NT2/D1 (cell line): Measurements from ENCODE around the gene SPECC1L.
"Not testable (repeated sequence)": the region's sequence is repeated elsewhere in the genome, so short reads cannot be mapped to it uniquely, and the experiment has no call there.

Source experiments
- SUZ12 ChIP-seq: IDR thresholded peaks from 2 replicates; pipeline ENCODE4 v1.6.1; 2011; ENCODE audit not compliant: insufficient read length, insufficient read depth; ENCODE audit errors: extremely low read depth
- YY1 ChIP-seq: IDR thresholded peaks from 2 replicates; pipeline ENCODE4 v1.6.1; 2011; ENCODE audit not compliant: insufficient read length, insufficient read depth

DNA sequence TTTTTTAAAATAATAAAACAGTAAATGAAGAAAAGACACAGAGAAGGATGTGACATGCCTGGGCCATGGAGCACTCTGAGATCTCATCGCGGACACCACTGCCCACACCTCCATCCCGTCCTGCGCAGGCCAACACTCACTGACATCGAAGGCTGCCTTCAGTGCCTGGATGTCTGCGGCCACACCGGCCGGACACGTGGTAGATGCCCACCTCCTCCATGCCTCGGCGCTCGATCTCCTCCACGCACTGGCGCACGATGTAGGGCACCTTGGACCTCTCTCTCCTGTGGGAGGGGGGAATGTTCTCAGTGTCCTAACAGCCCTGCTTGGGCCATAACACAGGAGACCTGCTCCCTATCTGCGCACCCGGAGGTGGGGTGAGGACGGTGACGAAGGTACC is 7.2 kb upstream of the SPECC1L start:
- TF ChIP-seq SUZ12, YY1: not testable (repeated sequence)
